Prostate gland (tissue), 2 donors: Measurements from ENCODE around the gene RASA1.

Experiments used
- POLR2A ChIP-seq: fragments of 450-650 bp; IDR thresholded peaks from one replicate; pipeline ENCODE4 v1.6.1; 2016; ENCODE audit warnings: antibody characterized with exemption, mild to moderate bottlenecking
- POLR2AphosphoS5 ChIP-seq: sonication (generic); formaldehyde crosslinking; IDR thresholded peaks from one replicate; pipeline ENCODE4 v1.6.1; 2017; ENCODE audit warnings: antibody characterized with exemption
- TF ChIP-seq, protein P1 (sequence below), 4 experiments: fragments of 200-600 bp in 2 of 4; fragments of 450-650 bp in 2 of 4; sonication (generic) in 2 of 4; IDR thresholded peaks; 1 replicate in 3 of 4; 2 replicates in 1 of 4; pipeline ENCODE4 v1.5.1; 2016 to 2019; ENCODE audit warnings: antibody characterized with exemption in 4 of 4, mild to moderate bottlenecking in 2 of 4, moderate library complexity in 2 of 4

DNA sequence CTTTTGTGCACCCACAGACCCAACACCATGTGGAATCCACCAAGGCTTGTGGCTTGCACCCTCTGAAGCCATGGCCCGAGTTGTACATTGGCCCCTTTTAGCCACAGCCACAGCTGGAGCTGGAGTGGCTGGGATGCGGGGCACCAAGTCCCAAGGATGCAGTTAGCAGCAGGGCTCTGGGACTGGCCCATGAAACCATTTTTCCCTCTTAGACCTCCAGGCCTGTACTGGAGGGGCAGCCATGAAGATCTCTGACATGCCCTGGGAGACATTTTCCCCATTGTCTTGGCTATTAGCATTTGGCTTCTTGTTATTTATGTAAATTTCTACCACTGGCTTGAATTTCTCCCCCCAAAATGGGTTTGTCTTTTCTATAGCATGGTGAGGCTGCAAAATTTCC, 51.8 kb downstream of the RASA1 start:
- TF ChIP-seq POLR2AphosphoS5 = no peak
- TF ChIP-seq, protein P1, sequence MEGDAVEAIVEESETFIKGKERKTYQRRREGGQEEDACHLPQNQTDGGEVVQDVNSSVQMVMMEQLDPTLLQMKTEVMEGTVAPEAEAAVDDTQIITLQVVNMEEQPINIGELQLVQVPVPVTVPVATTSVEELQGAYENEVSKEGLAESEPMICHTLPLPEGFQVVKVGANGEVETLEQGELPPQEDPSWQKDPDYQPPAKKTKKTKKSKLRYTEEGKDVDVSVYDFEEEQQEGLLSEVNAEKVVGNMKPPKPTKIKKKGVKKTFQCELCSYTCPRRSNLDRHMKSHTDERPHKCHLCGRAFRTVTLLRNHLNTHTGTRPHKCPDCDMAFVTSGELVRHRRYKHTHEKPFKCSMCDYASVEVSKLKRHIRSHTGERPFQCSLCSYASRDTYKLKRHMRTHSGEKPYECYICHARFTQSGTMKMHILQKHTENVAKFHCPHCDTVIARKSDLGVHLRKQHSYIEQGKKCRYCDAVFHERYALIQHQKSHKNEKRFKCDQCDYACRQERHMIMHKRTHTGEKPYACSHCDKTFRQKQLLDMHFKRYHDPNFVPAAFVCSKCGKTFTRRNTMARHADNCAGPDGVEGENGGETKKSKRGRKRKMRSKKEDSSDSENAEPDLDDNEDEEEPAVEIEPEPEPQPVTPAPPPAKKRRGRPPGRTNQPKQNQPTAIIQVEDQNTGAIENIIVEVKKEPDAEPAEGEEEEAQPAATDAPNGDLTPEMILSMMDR (IDR thresholded peaks at IDR 0.05) = no peak
- TF ChIP-seq POLR2A = no peak
